GM12878 (cell line): ENCODE measurements around the gene AGRN.
"Not testable (repeated sequence)": the region's sequence is repeated elsewhere in the genome, so short reads cannot be mapped to it uniquely, and the experiment has no call there.

Experiments used
- ASH2L ChIP-seq: fragments of 300-600, 200-600 bp; sonication (generic); IDR thresholded peaks from 2 replicates; pipeline ENCODE4 v1.6.1; 2017; ENCODE audit warnings: low read depth, mild to moderate bottlenecking, borderline replicate concordance
- CREB1 ChIP-seq: IDR thresholded peaks from 2 replicates; pipeline ENCODE4 v1.6.1; 2012; ENCODE audit warnings: low read depth, mild to moderate bottlenecking, inconsistent platforms
- CTCF ChIP-seq, 3 experiments: IDR thresholded peaks in 2 of 3; conservative IDR thresholded peaks in 1 of 3; 2 replicates each; pipeline ENCODE4 v1.5.1; 2011; ENCODE audit warnings: low read depth in 3 of 3, low read length in 3 of 3, mild to moderate bottlenecking in 3 of 3, control low read depth in 2 of 3, moderate library complexity in 2 of 3, inconsistent platforms in 1 of 3, mixed read lengths in 1 of 3; ENCODE audit not compliant: control insufficient read depth in 2 of 3, insufficient read depth in 1 of 3; ENCODE audit errors: extremely low read depth in 1 of 3
- MXI1 ChIP-seq: fragments of 150-350 bp; IDR thresholded peaks from 2 replicates; pipeline ENCODE4 v1.6.1; 2011; ENCODE audit warnings: low read depth, mild to moderate bottlenecking, inconsistent platforms, low read length, improper control_type of control experiment

- not testable (repeated sequence) for TF ChIP-seq MXI1; ASH2L; CTCF (IDR thresholded peaks at IDR 0.05 in 2 of 3, conservative IDR thresholded peaks at IDR 0.05 in 1 of 3; ENCODE audit: control insufficient read depth in 2 of 3, extremely low read depth in 1 of 3, insufficient read depth in 1 of 3, low read depth in 3 of 3, low read length in 3 of 3); CREB1
Observed at GRCh38 chr1:1065940-1066304, 46.0 kb downstream of the AGRN start.
